Measurements from ENCODE around the gene ATP6AP1.
A peak's percentile ranks its signal among the peaks of the same experiment; 100 is the strongest.

Gene ATP6AP1

GRCh38 chrX:154419688-154420401, 8.6 kb upstream of the ATP6AP1 start:
- TF ChIP-seq CTCF (IDR thresholded peaks at IDR 0.05; ENCODE audit: poor library complexity, severe bottlenecking) = no peak
- ATAC-seq (ENCODE audit: low read depth) (no peak; the same call in 2 of the 3 replicates), DNase-seq (ENCODE audit: low spot score) (no peak)
- Histone ChIP-seq H3K27ac (ENCODE audit: poor library complexity, severe bottlenecking) (no peak overlapping the region), H3K4me3 (ENCODE audit: severe bottlenecking) (no peak overlapping the region), H3K27me3 (ENCODE audit: insufficient read depth, poor library complexity, severe bottlenecking) (no peaks in the 10 kb centered on the region), H3K4me1 (ENCODE audit: insufficient read depth, poor library complexity, severe bottlenecking) (no peaks in the 10 kb centered on the region), H3K9me3 (ENCODE audit: severe bottlenecking) (no peaks in the 10 kb centered on the region), H3K36me3 (ENCODE audit: low read depth) (no peaks in the 10 kb centered on the region)

GRCh38 chrX:154420402-154420756, 8.1 kb upstream of the ATP6AP1 start:
- Histone ChIP-seq H3K4me1 (ENCODE audit: insufficient read depth, poor library complexity, severe bottlenecking) (no peaks in the 10 kb centered on the region), H3K36me3 (ENCODE audit: low read depth) (no peaks in the 10 kb centered on the region), H3K27ac (ENCODE audit: poor library complexity, severe bottlenecking) (no peak overlapping the region), H3K9me3 (ENCODE audit: severe bottlenecking) (no peaks in the 10 kb centered on the region), H3K27me3 (ENCODE audit: insufficient read depth, poor library complexity, severe bottlenecking) (no peaks in the 10 kb centered on the region), H3K4me3 (ENCODE audit: severe bottlenecking) (no peak overlapping the region)
- DNase-seq (ENCODE audit: low spot score) = no peak
- no peak for ATAC-seq (ENCODE audit: low read depth)
- no peak for TF ChIP-seq CTCF (IDR thresholded peaks at IDR 0.05; ENCODE audit: poor library complexity, severe bottlenecking)

GRCh38 chrX:154426916-154427770, 1.3 kb upstream of the ATP6AP1 start:
- ATAC-seq (ENCODE audit: low read depth) = no peak
- DNase-seq (ENCODE audit: low spot score) = no peak
- Histone ChIP-seq H3K27ac (ENCODE audit: poor library complexity, severe bottlenecking) (no peak overlapping the region), H3K36me3 (ENCODE audit: low read depth) (no peaks in the 10 kb centered on the region), H3K9me3 (ENCODE audit: severe bottlenecking) (no peaks in the 10 kb centered on the region), H3K4me3 (ENCODE audit: severe bottlenecking) (no peak overlapping the region), H3K4me1 (ENCODE audit: insufficient read depth, poor library complexity, severe bottlenecking) (no peaks in the 10 kb centered on the region), H3K27me3 (ENCODE audit: insufficient read depth, poor library complexity, severe bottlenecking) (no peaks in the 10 kb centered on the region)
- TF ChIP-seq CTCF (IDR thresholded peaks at IDR 0.05; ENCODE audit: poor library complexity, severe bottlenecking) = no peak

GRCh38 chrX:154429711-154430110, 1.2 kb downstream of the ATP6AP1 start:
- no peak overlapping the region for H3K27ac ChIP-seq (ENCODE audit: poor library complexity, severe bottlenecking)
- DNase-seq (ENCODE audit: low spot score) = no peak
- no peak for TF ChIP-seq CTCF (IDR thresholded peaks at IDR 0.05; ENCODE audit: poor library complexity, severe bottlenecking)
- ATAC-seq (ENCODE audit: low read depth) = no peak
- H3K27me3 ChIP-seq (ENCODE audit: insufficient read depth, poor library complexity, severe bottlenecking) = no peaks in the 10 kb centered on the region
- no peaks in the 10 kb centered on the region for H3K36me3 ChIP-seq (ENCODE audit: low read depth)
- H3K4me3 ChIP-seq (ENCODE audit: severe bottlenecking) = peak overlapping the region; percentile 68
- H3K4me1 ChIP-seq (ENCODE audit: insufficient read depth, poor library complexity, severe bottlenecking) = no peaks in the 10 kb centered on the region
- no peaks in the 10 kb centered on the region for H3K9me3 ChIP-seq (ENCODE audit: severe bottlenecking)

- Histone ChIP-seq H3K4me1 (ENCODE audit: insufficient read depth, poor library complexity, severe bottlenecking) (no peaks in the 10 kb centered on the region), H3K27me3 (ENCODE audit: insufficient read depth, poor library complexity, severe bottlenecking) (no peaks in the 10 kb centered on the region), H3K36me3 (ENCODE audit: low read depth) (no peaks in the 10 kb centered on the region), H3K27ac (ENCODE audit: poor library complexity, severe bottlenecking) (no peak overlapping the region), H3K9me3 (ENCODE audit: severe bottlenecking) (no peaks in the 10 kb centered on the region), H3K4me3 (ENCODE audit: severe bottlenecking) (no peak overlapping the region)
- no peak for DNase-seq (ENCODE audit: low spot score)
- no peak for ATAC-seq (ENCODE audit: low read depth)
- no peak for TF ChIP-seq CTCF (IDR thresholded peaks at IDR 0.05; ENCODE audit: poor library complexity, severe bottlenecking)
Measured at GRCh38 chrX:154430479-154430878, 2.0 kb downstream of the ATP6AP1 start.

All from RWPE2 (cell line).